ENCODE data around the gene CCNL1. TPM values are rescaled to one million over a fixed set of nuclear protein-coding genes. Genes with fewer than 3 reads are reported as not detected.

Gene CCNL1
- total and polyA plus RNA-seq, 9 donors: 68.6 to 95.8 (median 75.2) TPM

DNA sequence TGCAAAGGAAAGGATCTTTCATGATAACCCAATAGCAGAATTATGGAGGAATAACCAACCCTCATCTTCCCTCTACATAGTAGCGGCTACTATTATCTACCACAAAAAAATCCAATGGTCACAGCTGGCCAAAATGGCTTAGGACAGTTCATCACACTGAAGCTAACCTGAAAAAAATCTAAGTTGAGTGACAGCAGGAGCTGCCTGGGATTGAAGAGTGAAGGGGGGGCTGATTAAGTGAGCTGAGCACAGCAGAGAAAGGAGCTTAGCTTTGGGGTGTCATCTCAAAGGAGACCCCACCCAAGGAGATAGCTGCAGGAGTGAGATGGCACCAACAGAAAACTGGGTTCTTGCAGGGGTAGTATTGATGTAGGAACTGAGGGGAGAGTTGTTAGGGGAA, 33.6 kb downstream of the CCNL1 start:
- no CpG with 5 or more reads among the region's 1 CpG for WGBS (ENCODE audit: insufficient coverage)
- no peak for DNase-seq
- Histone ChIP-seq H3K4me1 (ENCODE audit: control insufficient read depth, insufficient read depth, low read length) (peaks cover 20% of the 10 kb centered on the region), H3K36me3 (ENCODE audit: control insufficient read depth, insufficient read depth, low read length) (no peaks in the 10 kb centered on the region), H3K9me3 (replicated peaks; ENCODE audit: control insufficient read depth, low read depth, low read length) (no peaks in the 10 kb centered on the region), H3K27me3 (ENCODE audit: control insufficient read depth, insufficient read depth, low read length) (no peaks in the 10 kb centered on the region), H3K27ac (ENCODE audit: low read length) (no peak overlapping the region), H3K4me3 (ENCODE audit: low read length) (no peak overlapping the region)

GRCh38 chr3:157125101-157125500, 34.8 kb downstream of the CCNL1 start:
- Histone ChIP-seq H3K36me3 (ENCODE audit: control insufficient read depth, insufficient read depth, low read length) (no peaks in the 10 kb centered on the region), H3K9me3 (replicated peaks; ENCODE audit: control insufficient read depth, low read depth, low read length) (no peaks in the 10 kb centered on the region), H3K4me1 (ENCODE audit: control insufficient read depth, insufficient read depth, low read length) (peaks cover 9% of the 10 kb centered on the region), H3K4me3 (ENCODE audit: low read length) (no peak overlapping the region), H3K27me3 (ENCODE audit: control insufficient read depth, insufficient read depth, low read length) (peaks cover 7% of the 10 kb centered on the region), H3K27ac (ENCODE audit: low read length) (no peak overlapping the region)
- DNase-seq: no peak

DNA sequence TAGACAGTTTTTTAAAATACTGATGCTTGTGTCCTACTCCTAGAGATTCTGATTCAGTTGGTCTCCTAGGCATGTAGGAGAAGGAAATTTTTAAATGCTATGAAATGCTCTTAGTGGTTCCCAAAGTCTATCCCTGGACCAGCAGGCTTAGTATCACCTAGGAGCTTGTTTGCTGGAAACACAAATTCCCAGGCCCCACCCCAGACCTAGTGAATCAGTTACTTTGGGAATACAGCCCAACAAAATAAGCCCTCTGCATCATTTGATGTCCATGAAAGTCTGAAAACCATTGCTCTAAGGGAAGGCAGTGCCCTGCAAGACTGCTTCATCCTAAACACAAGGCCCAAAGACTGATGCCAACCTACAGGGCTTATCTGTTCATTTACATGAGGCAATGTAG, 36.3 kb downstream of the CCNL1 start:
- Histone ChIP-seq H3K36me3 (ENCODE audit: control insufficient read depth, insufficient read depth, low read length) (no peaks in the 10 kb centered on the region), H3K4me1 (ENCODE audit: control insufficient read depth, insufficient read depth, low read length) (no peaks in the 10 kb centered on the region), H3K9me3 (replicated peaks; ENCODE audit: control insufficient read depth, low read depth, low read length) (no peaks in the 10 kb centered on the region), H3K27me3 (ENCODE audit: control insufficient read depth, insufficient read depth, low read length) (peaks cover 9% of the 10 kb centered on the region), H3K4me3 (ENCODE audit: low read length) (no peak overlapping the region), H3K27ac (ENCODE audit: low read length) (no peak overlapping the region)
- no peak for DNase-seq

GRCh38 chr3:157122832-157123427, 37.0 kb downstream of the CCNL1 start:
- Histone ChIP-seq H3K4me3 (ENCODE audit: low read length) (no peak overlapping the region), H3K4me1 (ENCODE audit: control insufficient read depth, insufficient read depth, low read length) (no peaks in the 10 kb centered on the region), H3K36me3 (ENCODE audit: control insufficient read depth, insufficient read depth, low read length) (no peaks in the 10 kb centered on the region), H3K9me3 (replicated peaks; ENCODE audit: control insufficient read depth, low read depth, low read length) (no peaks in the 10 kb centered on the region), H3K27ac (ENCODE audit: low read length) (no peak overlapping the region), H3K27me3 (ENCODE audit: control insufficient read depth, insufficient read depth, low read length) (peaks cover 9% of the 10 kb centered on the region)
- 75% methylated on average over 1 of the region's 3 CpGs for WGBS (ENCODE audit: insufficient coverage)
- no peak for DNase-seq

- DNase-seq: no peak
- Histone ChIP-seq H3K27me3 (ENCODE audit: control insufficient read depth, insufficient read depth, low read length) (peaks cover 9% of the 10 kb centered on the region), H3K36me3 (ENCODE audit: control insufficient read depth, insufficient read depth, low read length) (no peaks in the 10 kb centered on the region), H3K4me1 (ENCODE audit: control insufficient read depth, insufficient read depth, low read length) (no peaks in the 10 kb centered on the region), H3K9me3 (replicated peaks; ENCODE audit: control insufficient read depth, low read depth, low read length) (no peaks in the 10 kb centered on the region), H3K4me3 (ENCODE audit: low read length) (no peak overlapping the region), H3K27ac (ENCODE audit: low read length) (no peak overlapping the region)
- WGBS (ENCODE audit: insufficient coverage): 25% methylated on average over 2 of the region's 2 CpGs
Measured at GRCh38 chr3:157122116-157122515, 37.8 kb downstream of the CCNL1 start.

DNA sequence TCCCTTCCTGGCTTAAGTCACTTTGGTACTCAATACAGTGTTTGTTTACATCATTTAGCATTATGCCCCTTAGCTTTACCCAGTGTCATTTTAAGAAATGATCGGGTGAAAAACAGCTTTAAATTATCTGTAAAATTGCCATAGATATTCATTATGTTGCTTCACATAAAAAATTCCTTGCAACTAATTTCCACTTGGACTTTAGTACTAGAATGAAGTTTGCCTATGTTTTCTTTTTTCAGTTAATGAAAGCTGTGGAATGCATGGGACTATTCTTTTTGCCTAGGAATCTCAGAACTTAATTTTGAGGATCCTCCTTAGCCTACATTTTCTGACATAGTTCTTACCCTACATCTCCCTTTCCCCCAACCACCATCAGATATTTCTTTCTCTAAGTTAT, 38.4 kb downstream of the CCNL1 start:
- H3K27me3 ChIP-seq (ENCODE audit: control insufficient read depth, insufficient read depth, low read length): peaks cover 9% of the 10 kb centered on the region
- no peak overlapping the region for H3K4me3 ChIP-seq (ENCODE audit: low read length)
- no CpG with 5 or more reads among the region's 1 CpG for WGBS (ENCODE audit: insufficient coverage)
- H3K36me3 ChIP-seq (ENCODE audit: control insufficient read depth, insufficient read depth, low read length): no peaks in the 10 kb centered on the region
- DNase-seq: no peak
- no peak overlapping the region for H3K27ac ChIP-seq (ENCODE audit: low read length)
- no peaks in the 10 kb centered on the region for H3K9me3 ChIP-seq (replicated peaks; ENCODE audit: control insufficient read depth, low read depth, low read length)
- no peaks in the 10 kb centered on the region for H3K4me1 ChIP-seq (ENCODE audit: control insufficient read depth, insufficient read depth, low read length)

DNA sequence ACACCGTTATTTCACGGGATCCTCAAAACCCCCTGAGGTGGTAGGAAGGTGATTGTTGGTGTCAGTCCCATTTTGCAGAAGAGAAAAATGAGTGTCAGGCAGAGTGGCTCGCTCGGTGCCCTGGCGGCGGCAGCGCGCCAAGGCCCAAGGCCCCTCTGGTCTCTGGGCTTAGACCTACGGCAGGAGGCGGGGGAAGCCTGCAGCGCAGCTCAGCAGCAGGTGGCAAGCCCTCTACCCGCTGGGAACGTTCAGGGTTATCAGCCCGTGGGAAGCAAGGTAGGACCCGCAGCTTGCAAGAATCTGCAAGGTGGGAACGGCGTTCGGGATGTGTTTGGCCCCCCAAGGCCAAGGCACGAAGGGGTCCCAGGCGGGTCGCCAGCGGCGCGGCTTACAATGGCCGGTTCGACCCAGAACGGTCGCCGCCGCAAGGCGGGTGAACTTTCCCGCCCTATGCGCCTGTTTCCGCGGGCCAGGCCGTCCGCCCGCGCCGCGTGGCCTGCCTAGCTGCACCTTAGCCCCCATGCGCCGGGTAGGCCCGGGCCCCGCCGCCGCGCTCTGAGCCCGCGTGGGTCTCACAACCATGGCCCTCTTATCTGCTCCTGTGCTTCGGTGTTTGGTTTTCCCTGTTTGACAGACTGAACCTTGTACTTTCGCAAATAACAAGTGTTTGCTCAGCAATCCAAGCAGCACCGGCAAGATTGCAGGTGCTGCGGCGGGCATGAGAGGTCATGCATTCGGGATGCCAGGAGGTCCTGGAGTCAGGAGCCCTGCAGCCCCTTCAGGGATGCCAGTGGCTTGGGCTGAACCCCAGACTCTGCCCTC, 39.7 kb downstream of the CCNL1 start:
- 36% methylated on average over 55 of the region's 56 CpGs for WGBS (ENCODE audit: insufficient coverage)
- Histone ChIP-seq H3K27me3 (ENCODE audit: control insufficient read depth, insufficient read depth, low read length) (peaks cover 9% of the 10 kb centered on the region), H3K27ac (ENCODE audit: low read length) (no peak overlapping the region), H3K36me3 (ENCODE audit: control insufficient read depth, insufficient read depth, low read length) (no peaks in the 10 kb centered on the region), H3K4me3 (ENCODE audit: low read length) (no peak overlapping the region), H3K9me3 (replicated peaks; ENCODE audit: control insufficient read depth, low read depth, low read length) (no peaks in the 10 kb centered on the region), H3K4me1 (ENCODE audit: control insufficient read depth, insufficient read depth, low read length) (no peaks in the 10 kb centered on the region)
- no peak for DNase-seq

- H3K9me3 ChIP-seq (replicated peaks; ENCODE audit: control insufficient read depth, low read depth, low read length): no peaks in the 10 kb centered on the region
- peaks cover 9% of the 10 kb centered on the region for H3K27me3 ChIP-seq (ENCODE audit: control insufficient read depth, insufficient read depth, low read length)
- no peaks in the 10 kb centered on the region for H3K4me1 ChIP-seq (ENCODE audit: control insufficient read depth, insufficient read depth, low read length)
- no peak for DNase-seq
- WGBS (ENCODE audit: insufficient coverage): 88% methylated on average over 3 of the region's 7 CpGs
- H3K27ac ChIP-seq (ENCODE audit: low read length): no peak overlapping the region
- no peak overlapping the region for H3K4me3 ChIP-seq (ENCODE audit: low read length)
- no peaks in the 10 kb centered on the region for H3K36me3 ChIP-seq (ENCODE audit: control insufficient read depth, insufficient read depth, low read length)
Measured at GRCh38 chr3:157119369-157119951, 40.5 kb downstream of the CCNL1 start.

- H3K9me3 ChIP-seq (replicated peaks; ENCODE audit: control insufficient read depth, low read depth, low read length): no peaks in the 10 kb centered on the region
- WGBS (ENCODE audit: insufficient coverage): 60% methylated on average over 1 of the region's 4 CpGs
- H3K27me3 ChIP-seq (ENCODE audit: control insufficient read depth, insufficient read depth, low read length): peaks cover 9% of the 10 kb centered on the region
- no peak overlapping the region for H3K4me3 ChIP-seq (ENCODE audit: low read length)
- H3K4me1 ChIP-seq (ENCODE audit: control insufficient read depth, insufficient read depth, low read length): no peaks in the 10 kb centered on the region
- no peaks in the 10 kb centered on the region for H3K36me3 ChIP-seq (ENCODE audit: control insufficient read depth, insufficient read depth, low read length)
- H3K27ac ChIP-seq (ENCODE audit: low read length): no peak overlapping the region
- no peak for DNase-seq
Measured at GRCh38 chr3:157117875-157118654, 41.9 kb downstream of the CCNL1 start.

GRCh38 chr3:157117206-157117605, 42.7 kb downstream of the CCNL1 start:
- Histone ChIP-seq H3K27me3 (ENCODE audit: control insufficient read depth, insufficient read depth, low read length) (peaks cover 9% of the 10 kb centered on the region), H3K4me1 (ENCODE audit: control insufficient read depth, insufficient read depth, low read length) (no peaks in the 10 kb centered on the region), H3K4me3 (ENCODE audit: low read length) (no peak overlapping the region), H3K9me3 (replicated peaks; ENCODE audit: control insufficient read depth, low read depth, low read length) (no peaks in the 10 kb centered on the region), H3K27ac (ENCODE audit: low read length) (no peak overlapping the region), H3K36me3 (ENCODE audit: control insufficient read depth, insufficient read depth, low read length) (no peaks in the 10 kb centered on the region)
- no peak for DNase-seq
- WGBS (ENCODE audit: insufficient coverage): 95% methylated on average over 2 of the region's 3 CpGs

Measured in muscle of leg (tissue), 11 donors.